GM12865 (cell line): ENCODE measurements around the gene SLC25A26.
"Not testable (repeated sequence)": the region's sequence is repeated elsewhere in the genome, so short reads cannot be mapped to it uniquely, and the experiment has no call there.

ENCODE experiments used
- DNase-seq: peaks from one replicate; pipeline ENCODE4 v3.0.0; 2010; ENCODE audit warnings: low read depth
- H3K4me3 ChIP-seq: 2 replicates; pipeline ENCODE4 v1.5.1; 2011; ENCODE audit warnings: mild to moderate bottlenecking, low read depth, low read length, control low read depth
- TF ChIP-seq, protein P1 (sequence below): IDR thresholded peaks from 2 replicates; pipeline ENCODE4 v1.5.1; 2011; ENCODE audit warnings: low read length, control low read depth, low read depth, inconsistent platforms; ENCODE audit not compliant: insufficient read depth; ENCODE audit errors: missing control alignments

Gene SLC25A26

DNA sequence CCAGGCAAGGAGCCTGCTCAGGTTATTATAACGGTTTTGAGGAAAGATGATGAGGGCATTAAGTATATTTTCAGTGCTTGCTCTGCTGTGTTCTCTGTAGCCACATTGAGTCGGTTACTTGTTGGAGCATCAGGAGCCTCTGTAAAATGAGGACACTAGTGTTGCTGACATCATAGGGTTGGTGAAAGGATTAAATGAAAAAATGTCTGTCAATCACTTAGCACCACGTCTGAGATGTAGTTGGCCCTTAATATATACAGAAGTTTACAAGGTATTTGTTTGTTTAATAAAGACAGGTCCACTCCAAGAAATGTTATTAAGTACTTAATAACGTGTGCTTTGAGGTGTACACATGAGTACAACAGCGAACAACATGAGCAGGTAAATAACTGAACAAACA, 735 bp upstream of the SLC25A26 start:
- no peak for DNase-seq
- TF ChIP-seq, protein P1, sequence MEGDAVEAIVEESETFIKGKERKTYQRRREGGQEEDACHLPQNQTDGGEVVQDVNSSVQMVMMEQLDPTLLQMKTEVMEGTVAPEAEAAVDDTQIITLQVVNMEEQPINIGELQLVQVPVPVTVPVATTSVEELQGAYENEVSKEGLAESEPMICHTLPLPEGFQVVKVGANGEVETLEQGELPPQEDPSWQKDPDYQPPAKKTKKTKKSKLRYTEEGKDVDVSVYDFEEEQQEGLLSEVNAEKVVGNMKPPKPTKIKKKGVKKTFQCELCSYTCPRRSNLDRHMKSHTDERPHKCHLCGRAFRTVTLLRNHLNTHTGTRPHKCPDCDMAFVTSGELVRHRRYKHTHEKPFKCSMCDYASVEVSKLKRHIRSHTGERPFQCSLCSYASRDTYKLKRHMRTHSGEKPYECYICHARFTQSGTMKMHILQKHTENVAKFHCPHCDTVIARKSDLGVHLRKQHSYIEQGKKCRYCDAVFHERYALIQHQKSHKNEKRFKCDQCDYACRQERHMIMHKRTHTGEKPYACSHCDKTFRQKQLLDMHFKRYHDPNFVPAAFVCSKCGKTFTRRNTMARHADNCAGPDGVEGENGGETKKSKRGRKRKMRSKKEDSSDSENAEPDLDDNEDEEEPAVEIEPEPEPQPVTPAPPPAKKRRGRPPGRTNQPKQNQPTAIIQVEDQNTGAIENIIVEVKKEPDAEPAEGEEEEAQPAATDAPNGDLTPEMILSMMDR: no peak
- peak overlapping the region; percentile 85 for H3K4me3 ChIP-seq

DNA sequence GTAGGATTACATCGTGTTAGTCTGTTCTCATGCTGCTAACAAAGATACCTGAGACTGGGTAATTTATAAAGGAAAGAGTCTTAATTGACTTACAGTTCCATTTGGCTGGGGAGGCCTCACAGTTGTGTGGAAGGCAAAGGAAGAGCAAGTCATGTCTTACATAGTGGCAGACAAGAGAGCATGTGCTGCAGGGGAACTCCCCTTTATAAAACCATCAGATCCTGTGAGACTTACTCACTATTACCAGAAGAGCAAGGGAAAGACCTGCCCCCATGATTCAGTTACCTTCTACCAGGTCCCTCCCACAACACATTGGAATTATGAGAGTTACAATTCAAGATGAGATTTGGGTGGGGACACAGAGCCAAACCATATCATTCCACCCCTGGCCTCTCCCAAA, 3.4 kb downstream of the SLC25A26 start:
- TF ChIP-seq, protein P1: no peak
- no peak overlapping the region for H3K4me3 ChIP-seq
- DNase-seq: no peak

DNA sequence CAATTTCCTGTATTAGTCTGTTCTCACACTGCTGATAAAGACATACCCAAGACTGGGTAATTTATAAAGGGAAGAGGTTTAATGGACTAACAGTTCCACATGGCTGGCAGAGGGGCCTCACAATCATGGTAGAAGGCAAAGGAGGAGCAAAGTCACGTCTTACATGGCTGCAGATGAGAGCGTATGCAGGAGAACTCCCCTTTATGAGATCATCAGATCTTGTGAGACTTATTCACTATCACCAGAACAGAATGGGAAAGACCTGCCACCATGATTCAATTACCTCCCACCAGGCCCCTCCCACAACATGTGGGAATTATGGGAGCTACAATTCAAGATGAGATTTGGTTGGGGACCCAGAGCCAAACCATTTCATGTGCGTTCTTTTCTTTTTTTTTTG, 5.3 kb downstream of the SLC25A26 start:
- DNase-seq, H3K4me3 ChIP-seq: not testable (repeated sequence)

DNA sequence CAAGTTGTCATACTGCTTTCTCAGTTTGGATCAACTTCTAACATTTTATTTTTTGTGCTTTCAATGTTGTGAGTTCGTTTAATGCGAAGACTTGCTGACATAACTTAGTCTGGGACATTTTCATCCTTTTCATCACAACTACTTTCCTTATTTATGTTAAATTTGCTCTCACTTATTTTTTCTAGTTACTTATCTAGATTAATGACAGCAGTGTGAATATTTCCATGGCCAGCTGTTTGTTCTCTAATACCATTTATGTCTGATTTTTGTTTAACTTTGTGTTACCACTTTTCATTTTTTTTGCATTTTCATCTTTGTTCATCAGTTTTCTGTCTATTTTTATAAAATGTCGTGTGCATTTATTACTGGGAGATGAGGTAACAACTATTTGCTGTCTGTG, 6.2 kb downstream of the SLC25A26 start:
- TF ChIP-seq, protein P1: no peak
- DNase-seq: no peak
- no peak overlapping the region for H3K4me3 ChIP-seq

DNA sequence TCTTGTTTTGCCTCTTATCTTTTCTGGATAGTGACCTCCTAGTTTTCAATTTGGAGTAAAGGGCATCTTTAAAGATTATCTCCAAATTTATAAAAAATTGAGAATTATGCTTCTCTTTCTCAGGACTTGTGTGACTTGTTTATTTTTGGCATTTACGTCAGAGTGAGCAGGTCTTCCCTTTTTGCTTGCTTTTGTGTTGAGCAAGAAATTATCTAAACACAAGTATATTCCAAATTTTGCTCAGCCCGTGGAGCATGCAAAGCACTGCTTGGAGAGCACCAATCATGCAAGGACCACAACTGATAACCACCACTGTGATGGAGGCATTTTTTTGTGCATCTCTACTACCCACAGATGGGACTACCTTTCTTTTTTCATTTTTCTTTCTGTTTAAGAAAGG, 7.1 kb downstream of the SLC25A26 start:
- no peak for DNase-seq
- no peak overlapping the region for H3K4me3 ChIP-seq
- TF ChIP-seq, protein P1: no peak

DNA sequence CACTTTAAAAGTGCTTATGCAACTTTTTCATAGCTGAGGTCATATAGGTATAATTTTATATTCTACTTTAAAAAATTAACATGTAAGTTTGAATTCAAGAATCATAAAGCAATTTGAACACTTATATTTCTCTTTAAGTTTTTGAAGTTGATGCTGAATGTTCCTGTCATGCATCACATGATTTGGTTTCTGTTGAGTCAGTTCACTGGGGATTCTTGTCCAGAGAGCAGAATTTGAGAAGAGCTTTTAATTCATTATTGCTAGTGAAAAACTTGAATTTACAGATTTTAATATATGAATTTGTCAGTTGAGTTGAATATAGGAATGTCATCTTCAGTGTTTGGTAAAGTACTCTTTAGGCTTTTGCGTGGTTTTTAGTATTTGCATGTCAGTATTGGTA, 7.9 kb downstream of the SLC25A26 start:
- no peak for DNase-seq
- TF ChIP-seq, protein P1: no peak
- H3K4me3 ChIP-seq: no peak overlapping the region

DNA sequence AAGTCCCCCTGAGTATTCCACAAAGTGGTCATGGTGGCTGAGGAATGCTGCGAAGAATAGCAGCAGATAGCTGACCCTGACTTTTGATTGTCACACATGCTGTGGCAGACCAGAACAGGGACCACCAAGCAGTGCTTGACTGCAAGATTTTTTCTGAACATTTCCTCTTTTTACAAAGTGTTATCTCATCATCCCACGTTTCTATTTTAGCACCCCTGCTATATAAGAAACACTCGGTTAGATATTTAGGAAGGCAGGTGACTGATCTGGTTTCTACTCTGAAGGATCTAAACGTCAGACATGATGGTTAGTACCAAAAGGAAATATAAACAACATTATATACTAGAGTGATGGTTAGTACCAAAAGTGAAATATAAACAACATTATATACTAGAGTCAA, 9.1 kb downstream of the SLC25A26 start:
- no peak for DNase-seq
- no peak overlapping the region for H3K4me3 ChIP-seq
- TF ChIP-seq, protein P1: no peak

DNA sequence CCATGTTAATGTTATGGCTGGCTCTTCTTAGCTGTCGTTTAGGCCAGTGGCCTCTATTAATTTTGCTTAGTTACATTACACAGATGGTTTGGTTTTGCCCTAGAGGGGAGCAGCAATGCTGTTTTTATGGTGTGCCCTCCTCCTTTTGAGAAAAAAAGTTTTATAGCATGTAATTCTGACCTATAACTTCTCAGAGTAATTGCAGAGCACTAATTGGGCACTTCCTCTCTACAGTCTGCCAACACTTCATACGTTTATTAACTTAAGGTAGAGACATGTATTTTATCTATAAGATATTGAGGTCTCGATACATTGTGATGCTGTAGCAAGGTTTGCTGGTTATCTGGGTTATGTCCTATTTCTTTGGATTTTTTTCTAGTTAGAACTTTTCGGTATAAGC, 12.2 kb downstream of the SLC25A26 start:
- H3K4me3 ChIP-seq: no peak overlapping the region
- TF ChIP-seq, protein P1: no peak
- no peak for DNase-seq
